Stimulated activated naive CD4-positive, alpha-beta T cell treated with Interleukin-2 at 50 U/mL for 16 hours (primary cell): ENCODE measurements around the gene SHC4.
"Not testable (repeated sequence)": the region's sequence is repeated elsewhere in the genome, so short reads cannot be mapped to it uniquely, and the experiment has no call there.

Experiments used
- DNase-seq: peaks from one replicate; lab custom pipeline; 2025; lab: John Stamatoyannopoulos, UW

The SHC4 gene

GRCh38 chr15:48924528-48925393, 39.0 kb downstream of the SHC4 start:
- DNase-seq: no peak

- DNase-seq: no peak
Measured at GRCh38 chr15:48922046-48922445, 41.7 kb downstream of the SHC4 start.

GRCh38 chr15:48916721-48917120, 47.0 kb downstream of the SHC4 start:
- DNase-seq: no peak

DNA sequence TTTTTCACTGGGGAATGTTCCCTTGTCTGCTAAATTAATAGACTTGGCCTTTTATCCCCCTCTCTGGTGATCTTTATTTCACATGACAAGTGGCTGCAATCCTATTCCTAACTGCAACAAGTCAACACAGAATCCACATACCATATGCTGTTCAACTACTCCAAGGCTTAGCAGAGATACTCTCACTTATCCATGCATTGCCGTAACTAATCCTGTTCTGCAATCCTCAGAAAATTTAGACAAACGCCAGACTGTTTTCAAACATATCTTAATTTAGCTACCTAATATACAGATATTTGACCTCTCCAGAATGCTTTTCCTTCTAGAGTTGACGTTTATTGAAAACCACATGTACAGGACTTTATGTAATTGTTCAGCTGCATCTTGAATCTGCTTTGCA, 47.9 kb downstream of the SHC4 start:
- no peak for DNase-seq

DNA sequence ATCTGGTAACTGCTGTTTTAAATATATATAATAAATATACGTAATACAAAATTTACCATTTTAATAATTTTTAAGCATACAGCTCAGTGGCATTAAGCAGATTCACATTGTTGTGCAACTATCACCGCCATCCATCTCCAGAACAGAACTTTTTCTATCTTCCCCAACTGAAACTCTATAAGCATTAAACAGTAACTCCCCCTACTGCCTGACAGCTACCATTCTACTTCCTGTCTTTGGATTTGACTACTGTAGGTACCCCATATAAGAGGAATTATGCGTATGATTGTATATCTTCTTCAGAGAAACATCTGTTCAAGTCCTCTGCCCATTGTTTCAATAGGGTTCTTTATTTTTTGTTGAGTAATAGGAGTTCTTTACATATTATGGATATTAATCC, 49.0 kb downstream of the SHC4 start:
- DNase-seq: no peak

DNA sequence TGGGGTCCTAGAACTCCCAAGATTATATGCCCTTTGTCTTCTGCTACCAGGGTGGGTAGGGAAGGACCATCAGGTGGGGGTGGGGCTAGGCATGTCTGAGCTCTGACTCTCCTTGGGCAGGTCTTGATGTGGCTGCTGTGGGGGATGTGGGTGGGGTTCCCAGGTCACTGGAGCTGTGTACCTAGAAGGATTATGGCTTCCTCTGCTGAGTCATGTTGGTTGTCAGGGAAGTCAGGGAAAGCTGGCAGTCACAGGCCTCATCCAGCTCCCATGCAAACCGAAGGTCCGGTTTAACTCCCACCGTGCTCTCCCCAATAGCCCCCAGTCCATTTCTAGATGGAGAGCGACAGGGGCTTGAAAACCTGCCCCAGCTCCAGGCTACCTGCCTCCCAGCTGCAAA, 50.6 kb downstream of the SHC4 start:
- DNase-seq: no peak

GRCh38 chr15:48910554-48910953, 53.2 kb downstream of the SHC4 start:
- not testable (repeated sequence) for DNase-seq

GRCh38 chr15:48909313-48909712, 54.4 kb downstream of the SHC4 start:
- not testable (repeated sequence) for DNase-seq

- no peak for DNase-seq
Measured at GRCh38 chr15:48905847-48906246, 57.9 kb downstream of the SHC4 start.

- no peak for DNase-seq
Measured at GRCh38 chr15:48905216-48905615, 58.5 kb downstream of the SHC4 start.

DNA sequence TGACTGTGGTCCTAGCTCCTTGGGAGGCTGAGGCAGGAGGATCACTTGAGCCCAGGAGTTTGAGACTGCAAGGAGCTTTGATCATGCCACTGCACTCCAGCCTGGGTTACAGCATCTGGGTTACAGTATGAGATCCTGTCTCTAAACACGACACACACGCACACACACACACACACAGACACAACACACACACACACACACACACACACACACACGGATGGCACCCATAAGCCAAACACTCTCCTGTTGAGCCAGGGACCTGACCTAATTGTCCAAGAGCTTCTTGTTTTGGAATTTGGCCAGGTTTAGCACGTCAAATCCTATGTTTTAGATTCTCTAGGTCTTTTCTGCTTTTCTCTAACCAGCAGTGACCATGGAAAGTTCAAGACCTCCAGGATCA, 59.0 kb downstream of the SHC4 start:
- DNase-seq: no peak

DNA sequence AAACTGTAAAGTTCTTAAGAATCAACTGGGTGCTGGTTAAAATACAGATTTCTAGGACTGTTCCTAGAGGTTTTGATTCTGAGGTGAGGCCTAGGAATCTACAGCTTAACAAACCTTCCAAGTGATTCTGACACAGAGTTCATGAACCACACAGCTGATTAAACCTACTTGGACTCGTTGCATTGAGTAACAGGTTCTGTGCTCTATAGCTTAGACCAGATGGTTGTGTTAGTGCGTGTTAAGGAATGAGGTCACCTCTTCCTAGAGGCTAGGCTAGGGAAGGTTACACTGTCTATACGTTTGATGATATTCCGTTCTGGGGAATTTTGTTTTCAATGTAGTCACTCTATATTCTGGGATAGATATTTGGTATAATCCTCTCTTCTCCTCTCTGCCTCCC, 63.9 kb downstream of the SHC4 start:
- DNase-seq: no peak

DNA sequence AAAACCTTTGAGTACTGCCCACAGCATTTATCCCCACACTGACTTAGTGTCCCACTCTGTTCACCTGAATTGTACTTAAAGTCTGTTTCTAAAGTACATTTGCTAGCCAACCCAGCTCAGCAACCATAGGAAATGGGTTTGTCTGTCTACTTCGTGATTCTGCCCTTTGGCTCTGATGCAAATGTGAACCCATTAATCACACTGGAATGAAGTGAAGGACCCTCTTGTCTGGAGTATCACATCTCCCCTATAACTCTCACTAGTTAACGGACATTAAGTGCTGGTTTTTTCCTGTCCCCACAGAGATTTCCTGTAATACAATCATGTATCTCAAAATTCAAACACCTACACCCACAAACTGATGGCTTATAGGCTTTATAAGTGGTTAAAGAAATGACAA, 65.3 kb downstream of the SHC4 start:
- DNase-seq: no peak

DNA sequence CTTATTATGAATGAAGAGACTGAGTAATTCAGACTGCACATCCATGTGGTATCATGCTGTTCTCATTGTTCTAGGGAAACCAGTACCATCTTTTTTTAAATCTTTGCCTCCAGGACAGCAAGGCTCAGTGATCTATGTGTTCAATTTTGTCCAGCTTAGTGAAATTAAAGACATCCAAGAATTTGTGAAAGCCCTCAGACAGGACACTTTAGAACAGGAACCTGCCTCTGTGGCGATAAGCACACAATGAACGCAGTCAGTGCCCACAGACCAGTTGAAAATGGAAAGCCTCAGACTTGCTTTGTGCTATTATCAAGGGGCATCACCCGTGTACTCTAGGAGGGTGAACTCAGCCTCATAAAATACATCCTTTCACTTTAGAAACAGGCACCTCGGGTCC, 65.7 kb downstream of the SHC4 start:
- no peak for DNase-seq

GRCh38 chr15:48896869-48897814, 66.6 kb downstream of the SHC4 start:
- no peak for DNase-seq

DNA sequence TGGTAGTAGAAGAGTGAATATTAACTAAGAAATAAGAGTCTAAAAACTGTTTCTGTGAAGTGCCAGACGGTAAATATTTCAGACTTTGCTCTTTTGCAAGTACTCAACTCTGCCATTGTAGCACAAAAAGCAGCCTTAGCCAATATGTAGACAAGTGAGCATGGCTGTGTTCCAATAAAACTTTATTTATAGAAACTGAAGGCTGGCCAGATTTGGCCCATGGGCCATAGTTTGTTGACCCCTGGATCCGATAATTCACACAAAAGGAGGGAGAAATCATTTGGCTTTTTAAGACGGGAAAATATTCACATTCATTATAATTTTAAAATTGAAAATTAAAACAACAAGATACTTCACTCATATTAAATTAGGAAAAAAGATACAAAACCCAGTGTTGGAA, 70.4 kb downstream of the SHC4 start:
- no peak for DNase-seq

- DNase-seq: no peak
Measured at GRCh38 chr15:48891232-48891765, 72.4 kb downstream of the SHC4 start.

- DNase-seq: no peak
Measured at GRCh38 chr15:48890375-48890972, 73.2 kb downstream of the SHC4 start.

DNA sequence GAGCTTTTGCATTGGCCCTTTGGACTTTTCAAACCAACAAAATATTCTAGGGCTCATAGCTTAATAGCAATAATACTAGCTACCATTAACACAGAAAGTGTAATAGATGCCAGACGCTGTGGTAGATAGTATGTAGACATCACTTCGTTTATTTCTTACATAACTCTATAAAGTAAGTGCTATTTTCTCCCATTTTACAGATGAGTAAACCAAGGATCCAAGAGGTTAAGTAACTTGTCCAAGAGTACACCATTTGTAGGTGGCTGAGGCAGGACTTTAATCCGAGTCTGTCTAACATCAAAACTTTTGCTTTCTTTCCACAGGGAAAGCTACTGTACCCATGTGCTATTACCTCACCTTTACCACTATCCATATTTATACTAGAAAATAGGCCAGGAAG, 73.8 kb downstream of the SHC4 start:
- DNase-seq: no peak

DNA sequence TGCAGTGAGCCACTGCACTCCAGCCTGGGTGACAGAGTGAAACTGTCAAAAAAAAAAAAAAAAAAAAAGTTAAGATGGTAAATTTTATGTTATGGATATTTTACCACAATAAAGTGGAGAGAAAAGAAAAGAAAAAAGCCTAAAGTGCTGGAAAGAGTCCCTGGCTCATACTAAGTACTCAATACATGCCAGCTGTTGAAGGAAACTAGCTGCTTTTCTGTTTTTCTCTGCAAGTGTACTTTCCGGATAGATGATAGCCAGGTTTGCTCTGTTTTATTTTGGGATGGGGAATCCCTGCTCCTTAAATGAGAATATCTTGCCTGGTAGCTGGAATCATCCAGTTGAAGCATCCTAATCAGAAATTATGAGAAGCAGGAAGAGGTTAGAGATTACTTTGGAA, 74.9 kb downstream of the SHC4 start:
- no peak for DNase-seq

GRCh38 chr15:48888191-48888590, 75.5 kb downstream of the SHC4 start:
- peak; percentile 2 for DNase-seq

- DNase-seq: no peak
Measured at GRCh38 chr15:48887144-48887543, 76.6 kb downstream of the SHC4 start.
